Posterior cingulate gyrus (tissue), 11 donors: Measurements from ENCODE around the gene HK2.

Experiments used
- DNase-seq, 10 donors: peaks; one replicate each; pipeline versions ENCODE4 v3.0.0 to v3.0.0-alpha.2; 2020 to 2021; ENCODE audit warnings: mixed read lengths in 3 of 10
- intact Hi-C: fragments of 100-400 bp; cut with DNase I; formaldehyde crosslinking; loops from one replicate; pipeline ENCODE4 v1.15.1; 2023

HK2 gene

GRCh38 chr2:74856599-74856998 lies 22.7 kb downstream of the HK2 start:
- intact Hi-C loops = no loop called here
- no peak for DNase-seq

GRCh38 chr2:74857215-74857614 lies 23.3 kb downstream of the HK2 start:
- no peak for DNase-seq
- intact Hi-C loops = no loop called here

DNA sequence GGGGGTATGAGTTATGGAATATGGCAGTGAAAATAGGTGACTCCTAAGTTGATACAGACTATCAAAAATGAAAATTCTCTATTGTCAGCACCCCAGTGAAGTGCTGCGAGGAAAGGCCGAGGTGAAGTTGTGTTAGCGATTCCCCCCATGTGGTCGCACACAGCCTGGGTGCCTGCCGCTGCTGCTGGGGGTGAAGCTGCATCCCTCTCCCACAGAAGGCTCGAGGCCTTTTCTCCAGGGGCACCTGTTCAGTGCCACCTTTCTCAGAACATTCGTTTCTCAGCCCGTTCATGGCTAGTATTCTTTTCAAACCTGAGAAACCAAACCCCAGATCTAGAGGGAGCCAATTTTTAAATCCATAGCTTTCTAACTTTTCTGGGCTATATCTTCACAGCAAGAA lies 23.8 kb downstream of the HK2 start:
- no peak for DNase-seq
- intact Hi-C loops = no loop called here

GRCh38 chr2:74858281-74858680 lies 24.4 kb downstream of the HK2 start:
- no peak for DNase-seq
- intact Hi-C loops = no loop called here

- intact Hi-C loops = no loop called here
- DNase-seq = no peak
Observed at GRCh38 chr2:74860079-74860478, 26.2 kb downstream of the HK2 start.

DNA sequence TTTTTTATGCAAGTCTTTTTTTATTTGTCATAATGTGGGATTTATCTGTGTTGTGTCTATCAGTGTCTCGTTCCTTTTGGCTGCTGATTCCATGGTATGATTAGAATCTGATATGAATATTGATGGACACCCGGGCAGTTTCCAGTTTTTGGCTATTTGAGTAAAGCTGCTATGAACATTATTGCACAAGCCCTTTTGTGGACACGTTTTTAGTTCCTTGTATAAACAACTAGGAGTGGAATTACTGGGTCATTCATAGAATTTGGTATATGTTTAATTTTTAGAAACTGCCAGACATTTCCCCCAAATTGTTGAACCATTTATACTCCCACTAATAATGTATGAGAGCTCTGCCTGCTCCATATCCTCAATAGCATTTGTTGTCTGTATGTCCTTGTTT lies 26.6 kb downstream of the HK2 start:
- DNase-seq = no peak
- intact Hi-C loops = no loop called here

DNA sequence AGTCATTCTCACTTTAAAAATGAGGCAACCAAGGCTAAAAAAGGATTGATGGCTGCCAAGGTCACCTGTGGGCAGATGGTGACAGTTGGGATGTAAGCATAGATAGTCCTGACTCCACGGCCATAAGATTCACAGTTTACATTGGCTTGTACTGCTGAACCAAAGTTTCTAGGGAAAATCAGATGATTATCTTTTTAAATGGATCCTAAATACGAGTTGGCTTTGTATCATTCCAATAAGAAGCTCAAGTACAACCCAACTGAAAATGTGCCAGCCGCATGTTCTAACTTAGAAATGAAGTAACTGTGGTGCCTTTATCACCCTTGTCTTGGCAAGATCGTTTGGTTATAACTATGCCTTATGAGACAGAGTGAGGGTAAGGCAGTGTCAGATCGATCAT lies 27.6 kb downstream of the HK2 start:
- DNase-seq = no peak
- intact Hi-C loops = no loop called here

DNA sequence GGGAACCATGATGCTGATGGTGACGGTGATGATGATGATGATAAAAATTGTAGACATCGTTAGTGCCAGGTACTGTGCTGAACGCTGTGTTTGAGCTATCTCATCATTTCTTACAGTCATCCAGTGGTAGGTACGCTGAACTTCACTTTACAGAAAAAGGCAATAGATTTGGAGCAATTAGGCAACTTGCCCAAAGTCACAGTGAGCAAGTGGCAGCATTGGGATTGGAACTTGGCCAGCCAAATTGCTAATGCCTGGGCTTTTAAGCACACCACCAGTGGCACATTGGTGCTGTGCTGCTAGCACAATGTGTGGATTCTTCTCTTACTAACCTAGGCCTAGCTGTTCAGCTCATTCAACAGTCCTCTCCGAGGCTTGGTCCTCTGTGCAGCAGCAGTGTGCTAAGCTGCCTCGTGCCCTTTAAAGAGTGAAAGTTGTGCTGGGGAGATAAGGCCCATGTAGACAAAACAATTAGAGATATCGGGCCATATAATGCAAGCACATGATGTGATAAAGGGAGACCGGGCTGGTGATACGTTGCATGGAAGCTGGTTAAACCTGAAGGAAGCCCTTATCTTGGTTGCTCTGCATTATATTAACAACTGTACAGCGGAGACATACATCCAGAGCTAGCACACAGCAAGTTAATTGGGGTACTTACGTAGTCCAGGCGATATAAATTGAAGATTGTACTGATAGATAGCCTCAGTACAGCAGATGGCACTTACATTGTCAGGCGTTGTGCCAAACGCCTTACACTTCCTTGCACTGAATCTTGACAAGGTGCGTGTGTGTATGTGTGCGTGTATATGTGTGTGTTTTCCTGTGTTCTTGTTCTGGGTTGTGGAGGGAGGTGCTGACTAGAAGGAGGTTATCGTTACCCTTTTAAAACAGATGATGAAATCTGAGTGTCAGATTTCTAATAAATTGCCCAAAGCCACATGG lies 28.4 kb downstream of the HK2 start:
- DNase-seq = no peak
- intact Hi-C loops = no loop called here

- intact Hi-C loops = no loop called here
- no peak for DNase-seq
Observed at GRCh38 chr2:74863802-74864248, 29.9 kb downstream of the HK2 start.

DNA sequence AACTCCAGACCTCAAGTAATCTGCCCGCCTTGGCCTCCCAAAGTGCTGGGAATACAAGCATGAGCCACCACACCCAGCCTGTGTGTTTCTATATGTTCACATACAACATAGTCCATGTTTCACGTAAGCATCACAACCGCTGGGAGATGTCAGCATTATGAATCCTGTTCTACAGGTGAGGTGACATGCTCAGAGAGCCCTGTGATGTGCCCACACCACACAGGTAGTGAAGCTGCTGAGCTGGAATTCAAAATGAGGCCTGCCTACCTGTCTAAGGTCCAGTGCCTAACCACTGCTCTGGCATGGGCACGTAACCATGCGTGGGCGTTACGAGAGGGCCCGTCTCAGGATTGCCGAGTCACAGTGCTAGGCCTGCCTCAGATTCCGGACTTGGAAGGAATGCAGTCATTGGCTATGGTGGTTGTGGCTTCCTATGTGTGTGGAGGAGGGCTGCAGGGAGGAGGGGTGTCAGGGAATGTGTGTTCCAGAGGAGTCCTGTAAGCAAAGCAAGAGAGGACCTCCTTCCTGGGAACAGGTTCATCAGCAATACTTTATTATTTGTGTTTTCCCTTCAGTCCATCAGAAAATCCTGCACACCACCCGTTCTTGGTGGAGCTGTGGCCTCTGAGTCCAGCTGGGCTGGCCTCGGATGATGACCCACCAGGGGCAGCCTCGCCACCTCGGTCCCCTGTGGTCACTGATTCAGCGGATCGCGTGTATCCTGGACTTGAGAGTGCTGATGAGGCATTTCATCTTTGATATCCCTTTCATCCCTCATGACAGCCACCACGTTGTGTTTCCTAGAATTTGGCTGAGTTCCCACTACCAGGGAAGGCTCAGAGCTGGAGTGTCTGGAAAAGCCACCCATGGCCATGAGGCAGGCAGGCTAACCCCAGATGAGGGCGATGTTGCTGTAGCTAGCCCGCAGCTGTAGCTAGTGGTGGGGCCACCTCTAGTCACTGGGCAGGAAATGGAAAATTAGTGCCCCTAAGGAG lies 31.1 kb downstream of the HK2 start:
- intact Hi-C loops = no loop called here
- no peak for DNase-seq

GRCh38 chr2:74865770-74866674 lies 32.1 kb downstream of the HK2 start:
- DNase-seq = no peak
- intact Hi-C loops = no loop called here

DNA sequence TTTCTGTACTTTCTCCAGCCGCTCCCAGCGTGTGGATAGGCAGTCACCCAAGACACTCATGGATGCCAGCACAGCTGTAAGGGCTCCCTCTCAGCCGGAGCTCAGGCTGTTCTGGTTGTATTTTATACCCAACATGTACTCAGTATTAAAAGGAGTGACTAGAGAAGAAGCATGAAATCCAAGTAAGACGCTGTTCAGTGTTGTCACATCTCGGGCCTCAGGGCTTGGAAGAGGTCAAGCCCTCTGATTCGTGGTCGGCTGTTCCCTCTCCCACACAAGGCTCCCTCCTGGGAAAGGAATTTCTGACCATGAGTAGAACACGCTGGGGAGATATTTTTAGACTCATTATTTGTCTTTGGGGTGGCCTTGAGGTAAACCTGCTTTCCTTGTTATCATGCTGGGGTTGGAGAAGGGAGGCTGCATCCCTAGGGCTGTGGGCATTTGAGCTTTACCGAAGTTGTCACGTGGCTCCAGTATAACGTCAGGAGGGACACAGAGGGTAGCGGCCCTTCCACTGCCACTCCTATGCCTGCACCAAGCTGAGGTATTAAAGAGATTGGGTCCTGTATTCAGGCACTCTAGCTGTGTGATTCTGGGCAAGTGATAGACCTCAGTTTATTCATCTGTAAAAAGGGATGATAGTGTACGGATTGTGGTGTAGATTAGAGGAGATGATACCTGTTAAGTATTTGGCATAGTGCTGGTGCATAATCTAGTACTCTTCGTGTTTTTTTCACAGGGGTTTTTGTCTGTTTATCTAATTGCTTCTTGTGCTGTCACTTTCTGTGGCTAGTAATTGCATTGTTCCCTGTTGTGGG lies 34.1 kb downstream of the HK2 start:
- intact Hi-C loops = no loop called here
- no peak for DNase-seq

- intact Hi-C loops = no loop called here
- no peak for DNase-seq
Observed at GRCh38 chr2:74869517-74869916, 35.6 kb downstream of the HK2 start.

- intact Hi-C loops = no loop called here
- DNase-seq = peak in 1 of 10 donors; percentile 2
Observed at GRCh38 chr2:74870951-74871350, 37.0 kb downstream of the HK2 start.

DNA sequence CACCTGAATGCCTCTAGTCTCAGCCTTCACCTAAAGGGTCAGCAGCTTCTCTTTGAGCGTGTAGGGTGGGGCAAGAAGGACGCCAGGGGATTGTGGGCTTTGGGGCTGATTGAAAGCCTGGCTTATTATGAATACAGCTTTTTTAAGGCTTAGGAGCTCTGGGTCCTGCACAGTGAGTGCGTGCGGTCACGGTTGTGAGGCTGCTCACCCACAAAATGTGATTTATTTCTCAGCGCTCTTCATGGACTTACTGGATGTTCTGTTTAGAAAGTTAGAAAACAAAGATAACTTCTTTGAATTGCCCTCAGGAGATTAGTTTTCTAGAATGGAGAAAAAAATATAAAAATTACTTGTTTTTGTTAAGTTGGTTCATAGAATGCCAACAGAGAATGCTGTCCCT lies 37.5 kb downstream of the HK2 start:
- intact Hi-C loops = no loop called here
- peak in 1 of 10 donors; percentile 14 for DNase-seq

DNA sequence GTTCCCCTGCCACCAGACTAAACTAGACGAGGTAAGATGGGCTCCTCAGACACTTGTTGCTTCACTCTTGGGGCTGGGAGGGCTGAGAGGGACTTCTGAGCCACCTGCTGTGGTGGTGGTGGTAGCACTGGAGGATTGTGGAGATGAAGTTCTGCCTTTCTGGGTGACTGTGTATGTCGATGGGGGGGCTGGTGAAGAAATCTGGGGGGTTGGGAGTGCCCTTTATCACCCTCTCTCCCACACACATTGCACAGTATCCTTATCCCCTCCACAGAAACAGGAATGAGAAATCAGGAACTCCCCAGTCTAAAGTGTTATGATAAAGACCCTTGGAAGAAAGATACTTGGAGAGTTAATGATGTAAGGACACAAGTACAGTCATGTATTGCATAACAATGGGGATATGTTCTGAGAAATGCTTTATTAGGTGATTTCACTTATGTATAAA lies 38.5 kb downstream of the HK2 start:
- intact Hi-C loops = no loop called here
- DNase-seq = peak in 1 of 10 donors; percentile 32

DNA sequence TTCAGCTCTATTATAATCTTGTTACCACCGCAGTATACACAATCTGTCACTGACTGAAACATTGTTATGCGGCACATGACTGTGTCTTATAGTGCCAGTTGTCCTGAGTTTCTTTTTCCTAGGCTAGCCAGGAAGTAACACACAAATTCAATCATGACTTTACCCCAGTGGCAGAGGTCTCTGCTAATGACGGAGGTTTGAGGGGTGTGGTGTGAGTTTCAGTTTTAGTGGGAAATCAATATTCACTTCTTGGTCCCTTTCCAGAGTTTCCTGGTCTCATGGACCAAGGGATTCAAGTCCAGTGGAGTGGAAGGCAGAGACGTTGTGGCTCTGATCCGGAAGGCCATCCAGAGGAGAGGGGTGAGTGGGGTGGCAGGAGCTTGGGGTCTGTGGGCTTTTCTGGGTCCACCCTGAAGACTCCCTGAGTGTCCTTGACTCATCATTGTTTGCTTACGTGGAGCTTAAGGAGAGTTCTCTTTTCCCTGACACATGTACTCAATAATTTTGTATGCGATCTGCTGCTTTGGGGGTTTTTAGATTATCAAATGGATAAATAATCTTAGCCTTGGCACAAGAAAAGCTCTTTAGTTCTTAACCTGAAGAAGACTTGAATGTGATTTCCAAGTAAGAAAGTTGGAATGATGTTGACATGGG lies 39.2 kb downstream of the HK2 start:
- intact Hi-C loops = no loop called here
- no peak for DNase-seq
